NB4 (cell line): ENCODE data around the gene PRSS57.

Experiments
- MYC ChIP-seq: IDR thresholded peaks from 2 replicates; pipeline ENCODE4 v1.6.1; 2011; ENCODE audit warnings: low read depth, low read length
- TF ChIP-seq, protein P1 (sequence below): IDR thresholded peaks from one replicate; pipeline ENCODE4 v1.5.1; 2012; ENCODE audit warnings: low read depth, low read length
- TF ChIP-seq, protein P2 (sequence below): IDR thresholded peaks from 2 replicates; pipeline ENCODE4 v1.6.1; 2011; ENCODE audit warnings: low read depth, low read length

DNA sequence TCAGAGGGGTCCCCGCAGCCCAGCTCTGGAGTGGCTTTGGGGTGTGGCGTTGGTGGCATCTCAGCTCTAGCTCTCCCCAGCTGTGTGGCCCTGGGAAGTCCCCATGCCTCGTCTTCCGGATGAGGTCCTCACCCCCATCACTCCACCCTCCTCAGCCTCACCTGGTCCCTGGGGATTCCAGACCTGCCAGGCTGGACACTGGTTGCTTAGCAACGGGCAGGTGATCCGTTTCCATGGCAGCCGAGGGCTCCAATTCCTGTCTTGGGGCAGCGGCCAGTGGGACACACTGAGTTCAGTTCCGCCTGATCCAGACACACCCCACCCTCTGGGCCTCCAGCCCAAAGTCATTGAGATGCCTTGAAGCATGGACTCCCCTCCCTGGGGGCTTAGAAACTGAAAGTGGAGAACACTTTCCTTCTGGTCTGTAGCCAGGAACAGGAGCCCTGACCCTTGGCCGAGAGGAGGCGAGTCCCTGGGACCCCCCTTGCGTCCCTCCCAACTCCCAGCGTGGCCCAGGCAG lies 48.0 kb upstream of the PRSS57 start:
- TF ChIP-seq, protein P1, sequence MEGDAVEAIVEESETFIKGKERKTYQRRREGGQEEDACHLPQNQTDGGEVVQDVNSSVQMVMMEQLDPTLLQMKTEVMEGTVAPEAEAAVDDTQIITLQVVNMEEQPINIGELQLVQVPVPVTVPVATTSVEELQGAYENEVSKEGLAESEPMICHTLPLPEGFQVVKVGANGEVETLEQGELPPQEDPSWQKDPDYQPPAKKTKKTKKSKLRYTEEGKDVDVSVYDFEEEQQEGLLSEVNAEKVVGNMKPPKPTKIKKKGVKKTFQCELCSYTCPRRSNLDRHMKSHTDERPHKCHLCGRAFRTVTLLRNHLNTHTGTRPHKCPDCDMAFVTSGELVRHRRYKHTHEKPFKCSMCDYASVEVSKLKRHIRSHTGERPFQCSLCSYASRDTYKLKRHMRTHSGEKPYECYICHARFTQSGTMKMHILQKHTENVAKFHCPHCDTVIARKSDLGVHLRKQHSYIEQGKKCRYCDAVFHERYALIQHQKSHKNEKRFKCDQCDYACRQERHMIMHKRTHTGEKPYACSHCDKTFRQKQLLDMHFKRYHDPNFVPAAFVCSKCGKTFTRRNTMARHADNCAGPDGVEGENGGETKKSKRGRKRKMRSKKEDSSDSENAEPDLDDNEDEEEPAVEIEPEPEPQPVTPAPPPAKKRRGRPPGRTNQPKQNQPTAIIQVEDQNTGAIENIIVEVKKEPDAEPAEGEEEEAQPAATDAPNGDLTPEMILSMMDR: no peak
- TF ChIP-seq, protein P2, sequence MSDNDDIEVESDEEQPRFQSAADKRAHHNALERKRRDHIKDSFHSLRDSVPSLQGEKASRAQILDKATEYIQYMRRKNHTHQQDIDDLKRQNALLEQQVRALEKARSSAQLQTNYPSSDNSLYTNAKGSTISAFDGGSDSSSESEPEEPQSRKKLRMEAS: no peak
- no peak for TF ChIP-seq MYC
